SK-N-SH (cell line): ENCODE results near the gene PLA2G4B.

Experiments
- EP300 ChIP-seq, 2 experiments: IDR thresholded peaks; 2 replicates each; pipeline versions ENCODE4 v1.4.0 to v1.6.1; 2012; ENCODE audit warnings: borderline replicate concordance in 1 of 2, low read depth in 1 of 2, low read length in 1 of 2
- JUND ChIP-seq: IDR thresholded peaks from 2 replicates; pipeline ENCODE4 v1.4.0; 2012
- POLR2AphosphoS5 ChIP-seq: IDR thresholded peaks from 2 replicates; pipeline ENCODE4 v1.6.1; 2012; ENCODE audit warnings: low read depth, low read length
- RAD21 ChIP-seq: IDR thresholded peaks from 2 replicates; pipeline ENCODE4 v1.6.1; 2012; ENCODE audit warnings: mild to moderate bottlenecking, low read length
- RCOR1 ChIP-seq: fragments of 150-350 bp; IDR thresholded peaks from 2 replicates; pipeline ENCODE4 v1.6.1; 2017; ENCODE audit warnings: antibody characterized with exemption, low read length
- SIN3A ChIP-seq: IDR thresholded peaks from 2 replicates; pipeline ENCODE4 v1.6.1; 2012; ENCODE audit warnings: low read depth, mild to moderate bottlenecking, low read length, moderate library complexity, borderline replicate concordance
- SMC3 ChIP-seq: IDR thresholded peaks from 2 replicates; pipeline ENCODE4 v1.6.1; 2012; ENCODE audit warnings: low read depth, low read length, improper control_type of control experiment
- TCF12 ChIP-seq: IDR thresholded peaks from 2 replicates; pipeline ENCODE4 v1.4.0; 2012
- TEAD4 ChIP-seq: IDR thresholded peaks from 2 replicates; pipeline ENCODE4 v1.4.0; 2012; ENCODE audit warnings: mild to moderate bottlenecking, borderline replicate concordance; ENCODE audit not compliant: insufficient read depth
- YY1 ChIP-seq: IDR thresholded peaks from 2 replicates; pipeline ENCODE4 v1.4.0; 2012; ENCODE audit warnings: low read depth, mild to moderate bottlenecking
- TF ChIP-seq, protein P1 (sequence below): fragments of 200-600 bp; sonication (generic); IDR thresholded peaks from 2 replicates; pipeline ENCODE4 v1.6.1; 2017; ENCODE audit warnings: antibody characterized with exemption, mild to moderate bottlenecking, moderate library complexity
- TF ChIP-seq, protein P2 (sequence below): IDR thresholded peaks from 2 replicates; pipeline ENCODE4 v1.4.0; 2012; ENCODE audit warnings: low read depth, borderline replicate concordance
- TF ChIP-seq, protein P3 (sequence below): IDR thresholded peaks from 2 replicates; pipeline ENCODE4 v1.4.0; 2012; ENCODE audit warnings: low read depth, borderline replicate concordance
- TF ChIP-seq, protein P4 (sequence below): IDR thresholded peaks from 2 replicates; pipeline ENCODE4 v1.4.0; 2012; ENCODE audit warnings: low read depth

DNA sequence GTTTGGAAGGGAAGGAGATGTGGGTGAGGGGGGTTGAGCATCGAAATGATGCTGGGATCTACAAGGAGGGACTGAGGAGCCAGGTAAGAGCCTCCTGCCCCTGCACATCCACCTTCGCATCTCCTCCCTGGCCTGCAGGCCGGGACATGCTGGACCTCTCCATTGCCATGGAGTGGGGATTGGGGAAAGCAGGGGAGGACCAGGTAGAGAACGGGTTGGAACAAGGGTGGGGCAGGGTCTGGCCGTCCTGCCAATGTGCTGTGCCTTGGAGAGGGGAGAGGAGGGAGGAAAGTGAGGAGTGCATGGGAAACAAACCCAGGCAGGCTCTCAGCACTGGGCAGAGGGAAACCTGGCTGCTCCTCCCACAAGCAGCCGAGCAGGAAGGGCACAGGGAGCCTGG lies 10.6 kb downstream of the PLA2G4B start:
- no peak for TF ChIP-seq SMC3
- TF ChIP-seq, protein P1, sequence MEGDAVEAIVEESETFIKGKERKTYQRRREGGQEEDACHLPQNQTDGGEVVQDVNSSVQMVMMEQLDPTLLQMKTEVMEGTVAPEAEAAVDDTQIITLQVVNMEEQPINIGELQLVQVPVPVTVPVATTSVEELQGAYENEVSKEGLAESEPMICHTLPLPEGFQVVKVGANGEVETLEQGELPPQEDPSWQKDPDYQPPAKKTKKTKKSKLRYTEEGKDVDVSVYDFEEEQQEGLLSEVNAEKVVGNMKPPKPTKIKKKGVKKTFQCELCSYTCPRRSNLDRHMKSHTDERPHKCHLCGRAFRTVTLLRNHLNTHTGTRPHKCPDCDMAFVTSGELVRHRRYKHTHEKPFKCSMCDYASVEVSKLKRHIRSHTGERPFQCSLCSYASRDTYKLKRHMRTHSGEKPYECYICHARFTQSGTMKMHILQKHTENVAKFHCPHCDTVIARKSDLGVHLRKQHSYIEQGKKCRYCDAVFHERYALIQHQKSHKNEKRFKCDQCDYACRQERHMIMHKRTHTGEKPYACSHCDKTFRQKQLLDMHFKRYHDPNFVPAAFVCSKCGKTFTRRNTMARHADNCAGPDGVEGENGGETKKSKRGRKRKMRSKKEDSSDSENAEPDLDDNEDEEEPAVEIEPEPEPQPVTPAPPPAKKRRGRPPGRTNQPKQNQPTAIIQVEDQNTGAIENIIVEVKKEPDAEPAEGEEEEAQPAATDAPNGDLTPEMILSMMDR, result no peak
- no peak for TF ChIP-seq EP300 (IDR thresholded peaks at IDR 0.05; ENCODE audit: borderline replicate concordance in 1 of 2, low read depth in 1 of 2, low read length in 1 of 2)
- no peak for TF ChIP-seq RCOR1
- TF ChIP-seq, protein P2, sequence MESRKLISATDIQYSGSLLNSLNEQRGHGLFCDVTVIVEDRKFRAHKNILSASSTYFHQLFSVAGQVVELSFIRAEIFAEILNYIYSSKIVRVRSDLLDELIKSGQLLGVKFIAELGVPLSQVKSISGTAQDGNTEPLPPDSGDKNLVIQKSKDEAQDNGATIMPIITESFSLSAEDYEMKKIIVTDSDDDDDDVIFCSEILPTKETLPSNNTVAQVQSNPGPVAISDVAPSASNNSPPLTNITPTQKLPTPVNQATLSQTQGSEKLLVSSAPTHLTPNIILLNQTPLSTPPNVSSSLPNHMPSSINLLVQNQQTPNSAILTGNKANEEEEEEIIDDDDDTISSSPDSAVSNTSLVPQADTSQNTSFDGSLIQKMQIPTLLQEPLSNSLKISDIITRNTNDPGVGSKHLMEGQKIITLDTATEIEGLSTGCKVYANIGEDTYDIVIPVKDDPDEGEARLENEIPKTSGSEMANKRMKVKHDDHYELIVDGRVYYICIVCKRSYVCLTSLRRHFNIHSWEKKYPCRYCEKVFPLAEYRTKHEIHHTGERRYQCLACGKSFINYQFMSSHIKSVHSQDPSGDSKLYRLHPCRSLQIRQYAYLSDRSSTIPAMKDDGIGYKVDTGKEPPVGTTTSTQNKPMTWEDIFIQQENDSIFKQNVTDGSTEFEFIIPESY, result no peak
- TF ChIP-seq, protein P3, sequence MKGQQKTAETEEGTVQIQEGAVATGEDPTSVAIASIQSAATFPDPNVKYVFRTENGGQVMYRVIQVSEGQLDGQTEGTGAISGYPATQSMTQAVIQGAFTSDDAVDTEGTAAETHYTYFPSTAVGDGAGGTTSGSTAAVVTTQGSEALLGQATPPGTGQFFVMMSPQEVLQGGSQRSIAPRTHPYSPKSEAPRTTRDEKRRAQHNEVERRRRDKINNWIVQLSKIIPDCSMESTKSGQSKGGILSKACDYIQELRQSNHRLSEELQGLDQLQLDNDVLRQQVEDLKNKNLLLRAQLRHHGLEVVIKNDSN, result no peak
- TF ChIP-seq POLR2AphosphoS5, result no peak
- no peak for TF ChIP-seq TCF12
- TF ChIP-seq JUND, result no peak
- TF ChIP-seq SIN3A, result no peak
- TF ChIP-seq, protein P4, sequence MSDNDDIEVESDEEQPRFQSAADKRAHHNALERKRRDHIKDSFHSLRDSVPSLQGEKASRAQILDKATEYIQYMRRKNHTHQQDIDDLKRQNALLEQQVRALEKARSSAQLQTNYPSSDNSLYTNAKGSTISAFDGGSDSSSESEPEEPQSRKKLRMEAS, result no peak
- TF ChIP-seq TEAD4, result no peak
- TF ChIP-seq YY1, result no peak
- TF ChIP-seq RAD21, result no peak
